HCEC 1CT (cell line): ENCODE data around the gene ZBTB40.

Experiments used
- DNase-seq: peaks from one replicate; pipeline ENCODE4 v3.0.0-alpha.2; 2017

Gene ZBTB40

DNA sequence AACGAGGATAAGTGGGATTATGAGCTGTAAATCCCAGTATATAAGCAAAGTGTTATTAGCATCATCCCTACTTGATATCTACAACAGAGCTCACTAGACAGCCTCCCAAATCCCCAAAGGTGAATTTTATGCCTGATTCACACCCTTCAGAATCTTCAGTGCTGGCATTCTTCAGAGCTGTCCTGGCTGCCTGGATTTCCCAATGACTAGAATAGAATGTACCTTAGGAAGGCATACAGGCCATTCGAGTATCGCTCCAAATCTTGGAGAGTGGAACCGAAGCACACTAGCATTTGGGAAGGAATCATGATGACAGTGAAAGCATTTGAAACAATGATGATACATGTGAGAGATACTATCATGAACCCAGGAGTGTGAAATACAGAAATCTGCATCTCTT, 22.3 kb downstream of the ZBTB40 start:
- DNase-seq = no peak

DNA sequence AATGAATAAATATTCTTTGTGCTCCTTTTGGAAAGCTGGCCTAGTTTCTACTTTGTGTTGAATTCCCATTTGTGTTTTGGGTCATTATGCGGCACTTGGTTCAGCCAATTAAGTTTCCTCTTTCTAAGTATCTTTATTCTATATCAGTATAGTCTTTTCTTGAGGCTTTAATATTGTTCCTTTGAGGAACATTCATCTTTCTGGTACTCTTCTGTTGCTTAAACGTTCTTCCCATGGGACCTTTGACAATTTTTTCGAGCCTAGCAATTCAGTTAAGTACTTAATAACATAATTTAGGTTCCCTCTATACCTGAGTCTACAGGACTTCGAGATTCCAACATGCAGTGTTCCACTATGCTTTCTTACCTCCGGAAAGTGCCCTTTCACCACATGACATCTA, 24.9 kb downstream of the ZBTB40 start:
- no peak for DNase-seq

DNA sequence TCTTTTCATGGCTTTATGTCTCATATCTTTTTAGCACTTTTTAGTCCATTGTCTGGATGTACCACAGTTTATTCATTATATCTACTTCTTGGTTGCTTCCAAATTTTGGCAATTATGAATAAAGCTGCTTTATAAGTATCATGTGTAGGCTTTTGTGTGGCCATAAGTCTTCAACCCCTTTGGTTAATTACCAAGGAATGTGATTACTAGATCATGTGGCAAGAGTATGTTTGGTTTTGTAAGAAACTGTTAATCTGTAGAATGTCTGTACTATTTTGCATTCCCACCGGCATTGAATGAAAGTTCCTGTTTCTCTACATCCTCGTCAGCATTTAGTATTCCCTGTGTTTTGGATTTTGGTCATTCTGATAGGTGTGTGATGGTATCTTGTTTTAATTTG, 31.5 kb downstream of the ZBTB40 start:
- no peak for DNase-seq

DNA sequence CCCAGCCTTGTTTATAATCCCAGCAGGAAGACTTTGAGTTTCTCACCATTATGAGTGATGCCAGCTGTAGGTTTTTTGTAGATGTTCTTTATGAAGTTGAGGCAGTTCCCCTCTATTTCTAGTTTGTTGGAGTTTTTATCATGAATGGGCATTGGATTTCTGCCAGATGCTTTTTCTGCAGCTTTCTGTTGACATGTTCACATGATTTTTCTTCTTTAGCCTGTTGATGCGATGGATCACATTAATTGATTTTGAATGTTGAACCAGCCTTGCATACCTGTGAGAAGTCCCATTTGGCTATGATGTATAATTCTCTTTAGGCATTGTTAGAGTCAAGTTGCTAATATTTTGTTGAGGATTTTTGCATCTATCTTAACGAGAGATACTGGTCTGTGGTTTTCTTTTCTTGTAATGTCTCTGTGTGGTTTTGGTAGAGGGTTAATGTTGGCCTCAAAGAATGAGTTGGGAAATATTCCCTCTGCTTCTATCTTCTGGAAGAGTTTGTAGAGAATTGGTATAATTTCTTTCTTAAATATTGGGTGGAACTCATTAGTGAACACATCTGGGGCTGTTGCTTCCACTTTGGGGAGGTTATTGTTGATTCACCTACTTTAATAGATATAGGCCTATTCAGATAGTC, 33.2 kb downstream of the ZBTB40 start:
- DNase-seq = no peak

DNA sequence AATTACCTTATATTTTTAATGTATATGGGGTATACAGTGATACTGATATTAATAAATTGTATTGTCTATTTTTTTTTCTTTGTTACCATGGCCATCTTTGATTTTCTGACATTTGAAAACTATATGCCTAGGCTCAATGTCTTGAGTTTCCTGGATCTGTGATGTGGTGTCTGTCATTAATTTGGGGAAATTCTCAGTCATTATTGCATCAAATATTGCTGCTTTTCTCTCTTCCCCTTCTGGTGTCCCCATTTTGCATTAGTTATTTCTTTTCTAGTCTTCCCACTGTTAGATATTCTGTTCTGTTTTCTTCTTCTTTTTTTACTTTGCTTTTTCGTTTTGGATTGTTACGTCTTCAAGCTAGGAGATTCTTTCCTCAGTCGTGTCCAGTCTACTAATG, 33.8 kb downstream of the ZBTB40 start:
- no peak for DNase-seq

DNA sequence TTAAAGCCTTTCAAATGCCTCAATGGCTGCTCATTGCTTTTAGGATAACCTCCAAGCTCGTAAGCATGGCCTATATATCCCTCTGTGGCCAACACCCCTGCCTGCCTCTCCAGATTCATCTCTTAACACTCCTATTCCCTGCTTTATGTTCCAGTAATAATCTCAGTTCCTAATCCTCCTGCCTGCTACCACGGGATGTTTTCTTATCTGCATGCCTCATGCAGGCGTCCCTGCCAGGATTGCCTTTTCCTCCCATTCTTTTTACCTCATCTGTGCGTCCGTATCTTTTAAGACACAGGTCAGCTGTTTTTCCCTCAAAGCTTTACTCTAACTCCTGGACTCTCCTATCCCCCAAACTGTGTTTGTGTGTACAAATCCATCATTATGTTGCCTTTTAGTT, 36.1 kb downstream of the ZBTB40 start:
- DNase-seq = no peak

DNA sequence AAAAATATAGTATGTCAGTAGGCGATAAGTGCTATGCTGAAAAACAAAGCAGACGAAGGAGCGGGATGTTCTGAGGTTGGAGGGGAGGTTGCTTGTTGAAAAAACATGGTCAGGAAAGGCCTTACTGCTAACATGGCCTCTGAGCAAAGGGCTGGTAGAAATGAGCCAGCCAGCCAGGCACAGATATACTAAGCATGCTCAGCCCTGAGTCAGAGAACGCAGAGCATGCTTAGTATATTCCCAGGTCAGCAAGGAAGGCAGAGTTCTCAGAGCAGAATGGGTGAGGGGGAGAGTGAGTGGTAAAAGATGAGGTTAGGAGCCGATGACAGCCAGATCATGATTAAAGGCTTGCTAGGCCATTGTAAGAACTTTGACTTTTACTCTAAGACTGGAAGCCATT, 36.7 kb downstream of the ZBTB40 start:
- DNase-seq = no peak

DNA sequence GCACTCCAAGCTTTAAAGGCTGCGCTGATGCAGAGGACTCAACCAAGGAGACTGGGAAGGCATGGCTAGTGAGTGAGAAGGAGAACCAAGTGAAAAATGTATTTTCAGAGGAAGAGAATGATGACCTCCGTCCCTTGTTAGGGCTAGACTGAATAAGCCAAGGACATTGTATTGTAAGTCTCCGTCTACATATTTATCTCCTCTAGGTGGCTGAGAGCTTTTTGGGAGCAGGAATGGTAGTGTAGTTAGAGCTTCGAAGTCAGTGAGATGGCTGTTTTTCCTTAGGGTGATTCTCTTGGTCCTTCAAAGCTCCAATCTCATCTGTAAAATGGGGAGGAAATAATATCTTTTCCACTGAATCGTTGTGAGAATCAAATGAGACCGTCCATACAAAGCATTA, 37.6 kb downstream of the ZBTB40 start:
- DNase-seq = no peak

DNA sequence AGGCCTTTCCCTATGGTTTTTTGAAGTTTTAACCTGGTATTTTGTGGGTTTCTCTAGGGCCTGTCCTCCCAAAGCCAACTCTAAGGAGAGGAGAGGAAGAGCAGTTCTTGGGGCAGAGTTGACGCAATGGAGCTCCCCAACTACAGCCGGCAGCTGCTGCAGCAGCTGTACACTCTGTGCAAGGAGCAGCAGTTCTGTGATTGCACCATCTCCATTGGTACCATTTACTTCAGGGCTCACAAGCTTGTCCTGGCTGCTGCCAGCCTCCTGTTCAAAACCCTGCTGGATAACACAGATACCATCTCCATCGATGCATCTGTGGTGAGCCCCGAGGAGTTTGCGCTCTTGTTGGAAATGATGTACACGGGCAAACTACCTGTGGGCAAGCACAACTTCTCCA, 38.2 kb downstream of the ZBTB40 start:
- no peak for DNase-seq

DNA sequence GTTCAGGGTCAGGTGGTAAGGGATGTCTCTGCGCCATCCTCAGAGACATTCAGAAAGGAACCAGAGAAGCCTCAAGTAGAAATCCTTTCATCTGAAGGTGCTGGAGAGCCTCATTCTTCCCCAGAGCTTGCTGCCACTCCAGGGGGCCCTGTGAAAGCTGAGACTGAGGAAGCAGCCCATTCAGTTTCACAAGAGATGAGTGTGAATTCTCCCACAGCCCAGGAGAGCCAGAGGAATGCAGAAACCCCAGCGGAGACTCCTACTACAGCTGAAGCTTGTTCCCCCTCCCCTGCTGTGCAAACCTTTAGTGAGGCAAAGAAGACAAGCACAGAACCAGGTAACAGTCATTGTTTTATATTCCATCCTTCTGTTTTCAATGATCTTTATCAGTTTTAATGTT, 38.7 kb downstream of the ZBTB40 start:
- DNase-seq = no peak

DNA sequence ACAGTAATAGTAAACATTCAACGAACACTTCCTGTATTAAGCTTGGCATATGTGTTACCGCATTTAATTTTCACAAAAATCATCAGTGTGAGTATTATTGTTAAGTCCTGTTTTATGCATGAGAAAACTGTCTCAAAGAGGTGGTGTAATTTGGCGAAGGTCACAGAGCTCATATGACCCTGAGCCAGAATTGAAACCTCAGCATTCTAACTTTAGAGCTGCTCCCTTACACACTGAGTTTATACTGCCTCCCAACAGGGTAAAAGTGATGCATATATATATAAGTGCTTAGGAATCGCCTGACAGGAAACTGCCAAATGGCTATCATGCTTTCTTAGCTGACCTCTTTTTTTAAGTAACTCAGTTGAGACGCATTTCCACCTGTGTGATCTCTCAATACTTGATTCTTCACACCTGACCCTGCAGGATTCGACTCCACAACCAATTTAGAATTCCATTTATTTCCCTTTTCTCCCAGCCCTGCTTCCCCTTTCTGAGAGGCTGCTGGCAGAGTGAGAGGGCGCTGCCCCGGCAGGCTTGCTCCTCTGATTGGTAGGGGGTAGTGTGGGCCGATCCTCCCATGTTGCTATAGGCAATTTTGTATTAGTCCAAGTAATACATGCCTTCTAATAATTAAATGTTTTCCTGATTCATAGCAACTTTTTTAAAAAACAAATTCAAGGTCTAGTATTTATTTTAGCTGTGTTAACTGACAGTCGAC, 40.5 kb downstream of the ZBTB40 start:
- DNase-seq = no peak

DNA sequence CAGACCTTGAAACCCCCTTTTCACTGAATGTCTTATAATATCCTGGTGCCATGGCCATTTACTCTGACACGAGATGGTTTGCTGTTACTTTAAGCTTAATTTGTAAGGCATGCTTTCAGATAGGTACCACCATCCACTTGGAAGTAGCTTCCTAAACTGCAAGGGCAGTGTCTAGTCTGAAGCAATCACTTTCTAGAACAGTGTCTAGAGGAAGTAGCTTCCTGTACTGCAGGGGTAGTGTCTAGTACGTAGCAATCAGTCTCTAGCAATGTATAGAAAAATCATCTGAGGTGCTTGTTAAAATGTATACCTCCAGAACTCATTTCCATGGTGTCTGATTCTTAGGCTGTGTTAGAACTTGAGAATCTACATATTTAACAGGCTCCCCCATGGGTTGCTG, 42.5 kb downstream of the ZBTB40 start:
- no peak for DNase-seq

DNA sequence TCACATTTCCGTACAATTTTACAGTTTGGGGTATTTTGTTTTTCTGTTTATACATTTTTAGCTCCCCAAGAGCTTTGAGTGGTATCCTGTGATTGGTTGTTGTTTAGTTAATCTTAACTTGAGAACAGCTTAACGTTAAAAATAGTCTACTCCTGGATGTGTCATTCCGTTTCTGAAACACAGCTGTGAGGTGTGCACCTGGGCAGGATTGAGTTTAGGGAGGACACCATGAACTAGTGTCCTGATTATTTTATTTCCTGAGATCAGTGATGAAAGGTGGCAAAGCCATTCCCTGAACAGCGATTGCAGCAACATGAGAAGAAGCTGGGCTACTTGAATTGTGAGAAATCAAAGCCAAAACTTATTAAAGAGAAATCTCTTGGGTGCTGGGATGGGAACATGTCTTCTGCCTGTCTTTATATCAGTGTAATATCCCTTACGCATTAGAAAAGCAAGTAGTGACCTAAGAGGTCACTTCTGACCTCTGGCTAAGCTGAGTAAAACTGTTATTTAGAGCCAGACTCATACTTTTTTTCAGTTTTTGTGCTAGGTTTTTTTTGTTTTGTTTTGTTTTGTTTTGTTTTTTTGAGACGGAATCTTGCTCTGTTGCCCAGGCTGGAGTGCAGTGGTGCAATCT, 43.4 kb downstream of the ZBTB40 start:
- DNase-seq = no peak

DNA sequence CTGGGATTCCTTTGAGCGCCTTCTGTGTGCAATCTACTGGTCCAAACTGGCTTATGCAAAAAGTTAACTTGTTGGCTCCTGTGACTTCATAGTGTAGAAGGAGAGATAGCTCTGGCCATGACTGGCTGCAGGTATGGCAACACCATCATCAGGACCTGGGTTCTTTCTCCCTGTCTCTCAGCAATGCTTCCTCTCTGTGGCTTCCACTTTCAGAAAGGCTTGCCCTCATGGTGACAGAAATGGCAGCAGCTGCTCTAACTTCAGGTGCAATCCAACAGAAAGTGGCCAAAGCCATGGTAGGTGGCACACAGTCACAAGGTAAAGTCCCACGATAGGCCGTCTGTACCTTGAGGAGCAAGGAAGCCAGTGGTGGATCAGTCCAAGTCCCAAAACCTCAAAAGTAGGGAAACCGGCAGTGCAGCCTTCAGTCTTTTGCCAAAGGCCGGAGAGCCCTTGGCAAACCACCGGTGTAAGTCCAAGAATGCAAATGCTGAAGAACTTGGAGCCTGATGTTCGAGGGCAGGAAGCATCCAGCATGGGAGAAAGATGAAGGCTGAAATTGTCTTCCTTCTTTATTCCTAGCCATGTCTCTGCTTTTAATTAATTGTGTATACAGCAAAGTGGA, 45.0 kb downstream of the ZBTB40 start:
- no peak for DNase-seq

DNA sequence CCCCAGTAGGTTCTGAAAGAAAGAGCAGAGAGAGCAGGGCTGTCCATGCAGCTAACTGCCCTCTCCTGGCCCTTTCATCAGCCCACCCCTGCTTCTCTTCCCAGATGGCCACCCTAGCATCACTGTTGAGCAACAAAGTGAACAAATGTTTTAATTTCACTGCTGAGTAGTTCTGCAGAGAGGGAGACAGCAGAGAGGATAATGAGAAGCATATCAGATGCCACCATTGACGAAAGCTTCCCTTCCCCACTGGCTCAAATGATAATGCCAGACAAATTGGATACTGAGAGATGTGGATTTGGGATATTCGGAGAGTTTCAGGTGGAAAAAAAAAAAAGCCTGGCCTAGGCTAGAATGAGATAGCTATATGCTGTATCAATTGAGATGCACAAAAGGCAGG, 46.8 kb downstream of the ZBTB40 start:
- DNase-seq = no peak

DNA sequence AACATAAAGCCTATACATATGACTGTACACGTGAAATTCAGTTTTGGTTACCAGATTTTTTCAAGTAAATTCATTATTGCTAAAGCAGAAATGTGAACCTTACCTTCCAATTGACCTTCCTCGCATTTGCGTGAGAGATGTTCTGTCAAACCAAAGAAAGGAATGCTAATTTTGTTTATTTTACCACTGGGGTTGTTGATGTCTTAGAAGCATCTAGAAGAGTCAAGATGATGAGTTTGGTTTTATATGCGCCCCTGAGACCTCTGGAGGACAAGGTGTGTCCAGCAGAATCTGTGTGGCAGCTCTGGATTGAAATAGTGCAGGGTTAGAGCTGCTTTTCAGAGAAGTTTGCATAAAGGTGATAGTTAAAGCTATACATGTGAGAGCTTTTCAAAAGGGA, 48.4 kb downstream of the ZBTB40 start:
- DNase-seq = no peak

DNA sequence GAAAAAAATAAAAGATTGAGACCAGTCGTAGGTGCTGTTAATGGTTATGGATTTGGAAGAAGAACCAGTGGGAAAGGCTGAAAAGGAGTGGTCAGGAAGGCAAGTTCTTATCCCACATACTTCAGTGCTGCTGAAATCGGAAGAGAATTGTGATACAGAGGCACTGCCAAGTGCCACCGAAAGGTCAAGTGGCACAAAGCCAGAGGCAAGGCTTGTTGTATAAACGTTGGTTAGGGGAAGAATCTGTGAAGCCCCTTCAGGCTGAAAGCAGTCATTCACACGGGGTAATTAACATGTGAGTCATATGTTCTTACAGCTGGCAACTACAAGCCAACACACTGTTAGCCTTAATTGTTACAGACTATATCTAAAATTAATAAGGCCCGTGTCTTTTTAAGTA, 48.8 kb downstream of the ZBTB40 start:
- DNase-seq = peak; percentile 43

DNA sequence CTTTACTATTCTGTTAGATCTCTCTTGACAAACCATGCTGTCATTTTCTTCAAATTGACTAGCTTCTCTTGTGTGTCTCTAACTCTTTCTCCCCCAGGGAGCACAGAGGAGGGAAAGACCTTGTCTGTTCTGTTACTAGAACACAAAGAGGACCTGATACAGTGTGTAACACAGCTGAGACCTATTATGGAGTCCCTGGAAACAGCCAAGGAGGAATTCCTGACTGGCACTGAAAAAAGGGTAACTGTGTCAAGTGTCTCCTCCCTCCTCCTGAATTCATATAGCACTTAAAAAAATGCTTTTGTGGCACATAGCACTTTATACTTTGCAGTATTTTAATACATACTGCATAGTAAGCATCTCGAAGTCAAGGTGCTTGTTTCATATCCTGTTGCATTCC, 50.6 kb downstream of the ZBTB40 start:
- DNase-seq = no peak

DNA sequence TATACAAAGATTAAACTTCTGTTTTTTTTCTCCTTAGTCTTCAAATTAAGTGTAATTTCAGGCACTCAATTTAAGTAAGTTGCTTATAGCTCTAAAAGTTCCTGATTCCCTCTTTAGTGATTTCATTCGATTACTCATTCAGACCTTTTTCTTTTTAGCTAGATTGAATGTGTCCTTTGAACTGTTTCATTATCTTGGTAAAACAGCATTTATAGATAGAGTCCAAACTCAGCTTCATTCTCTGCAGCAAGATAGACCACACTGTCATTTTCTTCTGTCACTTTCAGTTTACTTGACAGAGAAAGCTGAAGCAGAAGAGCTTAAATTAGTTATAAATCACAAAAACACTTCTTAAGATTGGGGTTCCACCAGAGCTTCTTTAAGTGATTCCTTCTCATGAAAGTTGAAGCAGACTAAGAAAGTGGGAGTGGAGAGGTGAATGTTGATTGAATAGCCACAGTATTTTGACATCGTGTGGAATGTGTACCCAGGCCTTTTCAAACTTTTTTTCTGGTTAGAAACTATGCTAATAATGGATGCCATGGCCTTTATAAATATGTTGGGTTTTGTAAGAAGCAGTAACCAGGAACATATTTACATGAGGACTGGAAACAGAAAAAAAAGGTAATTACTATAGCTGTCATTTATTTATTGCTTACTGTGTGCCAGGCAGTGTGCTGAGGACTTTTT, 52.2 kb downstream of the ZBTB40 start:
- peak; percentile 13 for DNase-seq

DNA sequence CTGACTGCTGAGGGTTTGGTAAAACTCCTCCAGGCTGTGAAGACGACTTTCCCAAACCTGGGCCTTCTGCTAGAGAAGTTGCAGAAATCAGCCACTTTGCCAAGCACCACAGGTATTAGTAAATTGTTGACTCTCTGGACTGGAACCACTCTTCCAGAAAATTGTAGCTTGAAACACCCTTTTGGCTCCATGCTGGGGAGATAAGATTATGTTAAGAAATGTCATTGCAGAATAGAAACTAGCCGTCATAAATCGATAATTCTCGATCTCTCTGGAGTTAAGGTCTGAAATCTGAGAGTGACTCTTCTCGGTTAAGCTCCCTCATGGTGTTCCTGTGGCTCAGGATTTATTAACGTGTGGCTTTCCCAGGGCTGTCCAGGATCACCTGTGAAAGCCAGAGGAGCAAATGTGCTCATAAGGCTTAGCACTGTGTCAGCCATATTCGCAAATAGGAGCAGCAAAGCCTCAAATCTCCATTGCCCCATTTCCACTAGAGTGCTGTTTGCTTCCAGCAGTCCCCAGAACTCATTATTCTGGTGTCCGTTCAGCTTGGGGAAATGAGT, 54.6 kb downstream of the ZBTB40 start:
- DNase-seq = no peak

DNA sequence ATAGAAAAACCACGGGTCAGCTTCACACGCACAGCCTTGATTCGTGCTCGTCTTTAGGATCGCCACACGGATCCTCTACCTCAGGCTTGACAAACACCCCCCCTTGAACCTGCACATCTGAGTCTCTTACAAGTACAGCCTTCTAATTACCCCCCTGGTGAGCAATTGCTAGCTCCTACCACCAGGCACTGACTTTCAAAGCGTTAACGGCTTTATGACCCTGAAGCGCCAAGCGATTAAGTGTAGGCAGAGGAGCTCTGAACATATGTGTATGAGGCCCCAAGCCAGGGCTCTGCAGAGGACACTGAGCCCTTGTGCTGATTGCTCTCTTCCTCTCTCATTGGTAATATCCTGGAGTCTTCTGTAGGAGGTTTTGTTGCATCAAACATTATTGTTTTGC, 55.9 kb downstream of the ZBTB40 start:
- no peak for DNase-seq

DNA sequence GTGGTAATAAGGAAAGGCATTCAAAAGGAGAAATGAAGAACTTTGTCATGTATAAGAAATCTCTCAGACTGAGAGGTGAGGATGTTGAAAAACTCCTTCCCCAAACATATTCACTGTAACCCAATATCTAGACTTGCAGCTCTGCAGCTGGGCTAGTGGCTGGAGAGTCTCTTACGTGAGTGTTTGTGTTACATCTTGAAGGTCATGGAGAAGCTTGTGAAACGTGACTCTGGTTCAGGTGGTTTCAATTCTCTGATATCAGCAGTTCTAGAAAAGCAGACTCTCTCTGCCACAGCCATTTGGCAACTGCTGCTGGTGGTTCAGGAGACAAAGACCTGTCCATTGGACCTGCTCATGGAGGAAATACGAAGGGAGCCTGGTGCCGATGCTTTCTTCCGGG, 56.7 kb downstream of the ZBTB40 start:
- DNase-seq = no peak

DNA sequence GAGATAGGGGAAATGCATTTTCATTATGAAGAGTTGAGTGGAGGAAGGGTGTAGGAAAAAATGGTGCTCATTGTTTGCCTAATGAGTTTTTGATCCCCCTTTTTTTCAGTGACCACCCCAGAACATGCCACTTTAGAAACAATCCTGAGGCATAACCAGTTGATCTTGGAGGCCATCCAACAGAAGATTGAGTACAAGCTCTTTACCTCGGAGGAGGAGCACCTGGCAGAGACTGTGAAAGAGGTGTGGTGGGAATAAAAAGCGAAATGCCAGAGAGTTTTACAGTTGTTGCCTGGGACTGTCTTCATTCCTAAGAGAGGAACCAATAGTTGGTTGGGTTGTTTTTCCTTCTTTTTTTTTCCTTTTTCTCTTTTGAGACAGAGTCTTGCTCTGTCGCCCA, 57.3 kb downstream of the ZBTB40 start:
- no peak for DNase-seq
